Body of pancreas (tissue), 4 donors: ENCODE data around the gene APBA1. TPM values are rescaled to one million over a fixed set of nuclear protein-coding genes. Genes with fewer than 3 reads are reported as not detected.

ENCODE experiments used
- ATAC-seq: fragments of 150-250 bp; one replicate; pipeline ENCODE4 v1.9.1; 2016
- DNase-seq, 4 donors: peaks; one replicate each; pipeline ENCODE4 v3.0.0-alpha.2; 2019
- H3K27ac ChIP-seq, 4 donors: fragments of 200-600 bp; sonication (generic); 1 replicate in 3 of 4; 2 replicates in 1 of 4; pipeline versions ENCODE4 v1.5.1 to v1.6.1; 2016 to 2019; ENCODE audit warnings: mild to moderate bottlenecking in 1 of 4, mixed read lengths in 1 of 4, moderate library complexity in 1 of 4
- H3K27me3 ChIP-seq, 2 donors: fragments of 200-600 bp; sonication (generic); one replicate each; pipeline ENCODE4 v1.6.0; 2016; ENCODE audit warnings: mild to moderate bottlenecking in 1 of 2
- H3K36me3 ChIP-seq, 2 donors: fragments of 200-600 bp; sonication (generic); replicated peaks in 1 of 2; 2 replicates each; pipeline ENCODE4 v1.5.1; 2016; ENCODE audit warnings: low read depth in 2 of 2; ENCODE audit not compliant: insufficient read depth in 1 of 2
- H3K4me1 ChIP-seq: fragments of 200-600 bp; sonication (generic); one replicate; pipeline ENCODE4 v1.6.0; 2016
- H3K4me3 ChIP-seq, 2 donors: fragments of 200-600 bp; sonication (generic); 1 replicate in 1 of 2; 2 replicates in 1 of 2; pipeline ENCODE4 v1.5.1; 2016 to 2019
- H3K9me3 ChIP-seq, 3 donors: fragments of 200-600 bp; sonication (generic); 1 replicate in 2 of 3; 2 replicates in 1 of 3; pipeline ENCODE4 v1.5.1; 2016
- CTCF ChIP-seq, 7 experiments: fragments of 450-650 bp in 4 of 7; fragments of 200-600 bp in 3 of 7; sonication (generic) in 3 of 7; IDR thresholded peaks; one replicate each; pipeline ENCODE4 v1.5.1; 2016 to 2019; ENCODE audit warnings: antibody characterized with exemption in 7 of 7
- POLR2A ChIP-seq, 3 donors: fragments of 450-650 bp; IDR thresholded peaks; one replicate each; pipeline ENCODE4 v1.6.1; 2016; ENCODE audit warnings: antibody characterized with exemption in 3 of 3, mild to moderate bottlenecking in 2 of 3
- WGBS, 2 donors: methylation state at CpG; one replicate each; pipeline ENCODE4 v1.1.5; 2017; 5-methylcytosine and 5-hydroxymethylcytosine counted together
- intact Hi-C: fragments of 100-400 bp; cut with DNase I; formaldehyde crosslinking; loops from one replicate; pipeline ENCODE4 v1.15.1; 2023
- total RNA-seq, 2 donors: library from RNA; depleted of rRNA; stranded (reverse); fragments of >200 nt; gene quantifications; one replicate each; pipeline ENCODE4 v1.1.0, GENCODE V29; 2016

APBA1 gene
- total RNA-seq, 2 donors from 2014 or later: 3.3 to 3.6 TPM

GRCh38 chr9:69446496-69446895, 225.7 kb downstream of the APBA1 start:
- TF ChIP-seq POLR2A (IDR thresholded peaks at IDR 0.05) (no peak), CTCF (IDR thresholded peaks at IDR 0.05) (no peak)
- Histone ChIP-seq H3K27me3 (no peaks in the 10 kb centered on the region), H3K36me3 (no peaks in the 10 kb centered on the region), H3K9me3 (no peaks in the 10 kb centered on the region), H3K27ac (no peak overlapping the region), H3K4me1 (no peaks in the 10 kb centered on the region), H3K4me3 (no peak overlapping the region)
- intact Hi-C loops: no loop called here
- DNase-seq (no peak), ATAC-seq (no peak)
- 88 to 89% methylated on average over 6 of the region's 6 CpGs for WGBS, 2 donors

GRCh38 chr9:69445251-69445650, 226.9 kb downstream of the APBA1 start:
- no peak for ATAC-seq
- 89 to 91% methylated on average over 5 of the region's 5 CpGs for WGBS, 2 donors
- Histone ChIP-seq H3K36me3 (no peaks in the 10 kb centered on the region), H3K27me3 (no peaks in the 10 kb centered on the region), H3K27ac (no peak overlapping the region), H3K9me3 (no peaks in the 10 kb centered on the region), H3K4me3 (no peak overlapping the region), H3K4me1 (no peaks in the 10 kb centered on the region)
- no peak for DNase-seq
- TF ChIP-seq CTCF (IDR thresholded peaks at IDR 0.05) (no peak), POLR2A (IDR thresholded peaks at IDR 0.05) (no peak)
- intact Hi-C loops: no loop called here

GRCh38 chr9:69444791-69445190, 227.4 kb downstream of the APBA1 start:
- H3K9me3 ChIP-seq: no peaks in the 10 kb centered on the region
- no peaks in the 10 kb centered on the region for H3K36me3 ChIP-seq
- no peak overlapping the region for H3K27ac ChIP-seq
- H3K27me3 ChIP-seq: no peaks in the 10 kb centered on the region
- H3K4me3 ChIP-seq: no peak overlapping the region
- H3K4me1 ChIP-seq: no peaks in the 10 kb centered on the region
- WGBS, 2 donors: 85 to 91% methylated on average over 4 of the region's 4 CpGs
- intact Hi-C loops: no loop called here
- no peak for DNase-seq
- TF ChIP-seq CTCF (IDR thresholded peaks at IDR 0.05) (no peak), POLR2A (IDR thresholded peaks at IDR 0.05) (no peak)
- ATAC-seq: no peak

GRCh38 chr9:69444021-69444420, 228.2 kb downstream of the APBA1 start:
- no peak overlapping the region for H3K27ac ChIP-seq
- DNase-seq: no peak
- no peak overlapping the region for H3K4me3 ChIP-seq
- H3K4me1 ChIP-seq: no peaks in the 10 kb centered on the region
- H3K27me3 ChIP-seq: no peaks in the 10 kb centered on the region
- no peaks in the 10 kb centered on the region for H3K36me3 ChIP-seq
- intact Hi-C loops: no loop called here
- WGBS, 2 donors: 79 to 80% methylated on average over 8 of the region's 8 CpGs
- H3K9me3 ChIP-seq: no peaks in the 10 kb centered on the region
- no peak for TF ChIP-seq POLR2A (IDR thresholded peaks at IDR 0.05)
- no peak for TF ChIP-seq CTCF (IDR thresholded peaks at IDR 0.05)
- ATAC-seq: no peak

GRCh38 chr9:69443178-69443577, 229.0 kb downstream of the APBA1 start:
- H3K9me3 ChIP-seq: no peaks in the 10 kb centered on the region
- WGBS, 2 donors: 93 to 100% methylated on average over 3 of the region's 3 CpGs
- H3K27me3 ChIP-seq: no peaks in the 10 kb centered on the region
- H3K4me3 ChIP-seq: no peak overlapping the region
- ATAC-seq: no peak
- intact Hi-C loops: no loop called here
- DNase-seq: no peak
- H3K36me3 ChIP-seq: no peaks in the 10 kb centered on the region
- H3K4me1 ChIP-seq: no peaks in the 10 kb centered on the region
- TF ChIP-seq CTCF (IDR thresholded peaks at IDR 0.05) (no peak), POLR2A (IDR thresholded peaks at IDR 0.05) (no peak)
- no peak overlapping the region for H3K27ac ChIP-seq
